ENCODE data around the gene KRTAP12-4.
A peak's percentile ranks its signal among the peaks of the same experiment; 100 is the strongest.
"Not testable (repeated sequence)": the region's sequence is repeated elsewhere in the genome, so short reads cannot be mapped to it uniquely, and the experiment has no call there.

Gene KRTAP12-4

GRCh38 chr21:44695184-44695583 lies 40.7 kb upstream of the KRTAP12-4 start:
- peaks cover 18% of the 10 kb centered on the region for H3K27me3 Mint-ChIP-seq
- peaks cover 4% of the 10 kb centered on the region for H3K36me3 Mint-ChIP-seq
- no peak overlapping the region for H3K27ac Mint-ChIP-seq
- H3K9me3 Mint-ChIP-seq = peaks cover 18% of the 10 kb centered on the region
- H3K4me1 Mint-ChIP-seq = peaks cover 35% of the 10 kb centered on the region
- no peak overlapping the region for H3K4me3 Mint-ChIP-seq

DNA sequence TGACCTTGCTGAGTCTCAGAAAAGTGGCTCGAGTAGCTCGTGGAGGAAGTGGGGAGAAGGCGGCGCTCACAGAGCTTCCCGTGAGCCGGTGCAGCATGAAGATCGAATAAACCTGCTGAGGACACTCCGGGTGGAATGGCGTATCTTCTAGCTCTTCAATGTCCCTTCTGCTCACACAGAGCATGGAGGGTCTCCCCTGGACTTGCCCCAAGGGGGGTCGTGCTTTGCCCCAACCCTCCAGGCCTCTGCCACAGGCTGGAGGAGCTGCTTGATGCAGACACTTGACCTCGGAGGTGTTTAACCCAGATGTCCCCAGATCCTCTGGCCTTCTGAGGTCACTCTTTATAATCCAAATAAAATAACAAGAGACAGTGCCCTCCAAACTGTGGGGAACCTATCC lies 40.3 kb upstream of the KRTAP12-4 start:
- Mint-ChIP-seq H3K36me3 (peaks cover 4% of the 10 kb centered on the region), H3K27me3 (peaks cover 16% of the 10 kb centered on the region), H3K27ac (no peak overlapping the region), H3K9me3 (peaks cover 18% of the 10 kb centered on the region), H3K4me3 (no peak overlapping the region), H3K4me1 (peaks cover 35% of the 10 kb centered on the region)

DNA sequence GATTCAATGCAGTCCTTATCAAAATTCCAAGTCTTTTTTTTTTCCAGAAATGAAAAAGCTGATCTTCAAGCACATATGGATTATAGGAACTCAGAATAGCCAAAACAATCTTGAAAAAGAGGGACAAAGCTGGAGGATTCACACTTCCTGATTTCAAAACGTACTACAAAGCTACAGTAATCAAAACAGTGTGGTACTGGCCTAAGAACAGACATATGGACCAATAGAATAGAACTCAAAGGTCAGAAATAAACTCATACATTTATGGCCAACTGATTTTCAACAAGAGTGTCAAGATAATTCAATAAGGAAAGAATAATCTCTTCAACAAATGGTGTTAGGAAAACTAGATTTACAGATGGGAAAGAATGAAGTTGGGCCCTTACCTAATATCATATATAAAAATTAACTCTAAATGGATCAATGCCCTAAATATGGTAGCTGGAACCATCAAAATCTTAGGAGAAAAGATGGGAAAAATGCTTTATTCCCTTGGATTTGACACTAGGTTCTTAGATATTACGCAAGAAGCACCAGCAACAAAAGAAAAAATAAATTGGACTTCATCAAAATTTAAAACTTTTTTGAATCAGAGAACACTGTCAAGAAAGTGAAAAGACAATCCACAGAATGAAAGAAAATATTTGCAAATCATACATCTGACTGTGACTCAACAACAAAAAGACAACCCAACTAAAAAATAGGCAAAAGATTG lies 38.5 kb upstream of the KRTAP12-4 start:
- no peak overlapping the region for H3K4me3 Mint-ChIP-seq
- H3K27me3 Mint-ChIP-seq = peaks cover 8% of the 10 kb centered on the region
- H3K9me3 Mint-ChIP-seq = peaks cover 18% of the 10 kb centered on the region
- peaks cover 4% of the 10 kb centered on the region for H3K36me3 Mint-ChIP-seq
- H3K27ac Mint-ChIP-seq = no peak overlapping the region
- H3K4me1 Mint-ChIP-seq = peaks cover 31% of the 10 kb centered on the region

DNA sequence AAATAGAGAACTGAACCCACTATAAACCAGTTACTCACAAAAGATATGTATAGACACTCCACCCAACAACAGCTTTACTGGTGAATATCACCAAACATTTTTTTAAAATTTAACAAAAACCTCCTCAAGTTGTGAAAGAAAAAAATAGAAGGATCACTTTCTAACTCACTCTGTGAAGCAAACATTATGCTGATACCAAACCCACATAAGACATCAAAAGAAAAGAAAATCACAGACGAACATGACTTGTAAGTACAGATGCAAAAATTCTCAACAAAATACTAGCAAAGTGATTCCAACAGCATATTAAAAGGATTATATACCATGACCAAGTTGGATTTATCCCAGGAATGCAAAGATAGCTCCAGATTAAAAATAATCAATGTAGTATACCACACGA lies 37.2 kb upstream of the KRTAP12-4 start:
- Mint-ChIP-seq H3K4me1 (peaks cover 26% of the 10 kb centered on the region), H3K9me3 (peaks cover 18% of the 10 kb centered on the region), H3K36me3 (peaks cover 4% of the 10 kb centered on the region), H3K4me3 (no peak overlapping the region), H3K27me3 (peaks cover 2% of the 10 kb centered on the region), H3K27ac (no peak overlapping the region)

DNA sequence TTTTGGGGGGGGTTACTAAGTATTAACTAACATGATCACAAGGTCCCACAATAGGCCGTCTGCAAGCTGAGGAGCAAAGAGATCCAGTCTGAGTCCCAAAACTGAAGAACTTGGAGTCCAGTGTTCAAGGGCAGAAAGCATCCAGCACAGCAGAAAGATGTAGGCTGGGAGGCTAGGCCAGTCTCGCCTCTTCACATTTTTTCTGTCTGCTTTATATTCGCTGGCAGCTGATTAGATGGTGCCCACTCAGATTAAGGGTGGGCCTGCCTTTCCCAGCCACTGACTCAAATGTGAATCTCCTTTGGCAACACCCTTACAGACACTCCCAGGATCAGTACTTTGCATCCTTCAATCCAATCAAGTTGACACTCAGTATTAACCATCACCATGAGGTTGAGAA lies 35.3 kb upstream of the KRTAP12-4 start:
- not testable (repeated sequence) for H3K36me3 Mint-ChIP-seq, H3K27me3 Mint-ChIP-seq, H3K27ac Mint-ChIP-seq, H3K4me3 Mint-ChIP-seq
- Mint-ChIP-seq H3K4me1 (peaks cover 30% of the 10 kb centered on the region), H3K9me3 (peaks cover 18% of the 10 kb centered on the region)

DNA sequence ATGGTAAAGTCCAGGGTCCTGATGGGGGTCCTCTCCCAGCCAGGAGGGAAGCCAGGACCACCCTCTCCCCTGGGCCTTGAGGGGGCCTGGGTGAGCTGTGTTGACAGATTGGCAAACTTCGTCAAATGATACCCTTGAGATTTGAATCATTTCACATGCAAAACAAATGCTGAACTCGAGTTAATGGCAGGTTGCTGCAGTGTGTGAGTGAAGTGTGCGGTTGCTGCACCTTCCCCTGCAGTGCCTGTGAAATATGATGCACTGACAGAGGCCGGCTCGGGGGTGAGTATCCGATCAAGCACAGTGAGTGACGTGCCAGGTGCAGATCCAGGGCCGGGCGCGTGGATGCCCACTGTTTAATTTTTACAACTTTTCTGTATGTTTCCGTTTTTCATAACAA lies 33.2 kb upstream of the KRTAP12-4 start:
- H3K36me3 Mint-ChIP-seq = peaks cover 5% of the 10 kb centered on the region
- peaks cover 4% of the 10 kb centered on the region for H3K27me3 Mint-ChIP-seq
- peaks cover 25% of the 10 kb centered on the region for H3K4me1 Mint-ChIP-seq
- H3K9me3 Mint-ChIP-seq = peaks cover 4% of the 10 kb centered on the region
- no peak overlapping the region for H3K4me3 Mint-ChIP-seq
- H3K27ac Mint-ChIP-seq = peak overlapping the region; percentile 65

DNA sequence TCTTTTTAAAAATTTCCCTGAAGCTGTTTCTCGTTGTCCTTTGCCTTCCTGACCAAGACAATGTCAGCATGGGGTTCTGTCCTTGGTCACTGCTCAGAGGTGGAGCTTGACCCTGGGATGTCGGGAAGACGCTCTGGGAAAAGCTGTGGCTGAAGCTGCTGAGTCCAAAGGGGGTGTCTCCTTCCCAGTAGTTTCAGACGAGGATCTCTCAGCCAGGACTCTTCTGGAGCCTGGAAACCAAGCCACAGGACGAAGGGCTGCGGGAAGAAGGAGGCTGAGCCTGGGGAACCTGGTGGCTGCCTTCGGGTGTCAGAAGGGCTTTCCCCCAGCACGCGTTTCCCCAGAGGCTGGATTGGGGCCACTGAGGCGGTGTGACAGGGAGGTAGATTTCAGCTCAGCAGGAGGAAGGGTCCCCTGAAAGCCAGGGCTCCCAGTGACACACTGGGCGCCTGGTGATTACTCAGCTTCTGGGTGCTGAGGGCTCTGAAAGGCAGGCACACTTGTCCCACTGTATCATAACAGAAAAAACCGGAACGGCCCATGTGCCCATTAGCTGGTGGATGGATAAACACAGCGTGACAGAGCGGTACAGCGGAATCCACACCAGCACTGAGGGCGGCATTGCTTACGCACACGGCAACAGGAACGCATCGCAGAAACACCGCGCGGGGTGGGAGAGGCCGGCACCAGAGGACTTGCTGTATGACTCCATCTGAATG lies 32.5 kb upstream of the KRTAP12-4 start:
- Mint-ChIP-seq H3K27me3 (peaks cover 4% of the 10 kb centered on the region), H3K4me3 (no peak overlapping the region), H3K4me1 (peaks cover 22% of the 10 kb centered on the region), H3K9me3 (no peaks in the 10 kb centered on the region), H3K27ac (no peak overlapping the region), H3K36me3 (peaks cover 3% of the 10 kb centered on the region)

GRCh38 chr21:44686000-44686781 lies 31.7 kb upstream of the KRTAP12-4 start:
- Mint-ChIP-seq H3K4me1 (peaks cover 14% of the 10 kb centered on the region), H3K36me3 (peaks cover 3% of the 10 kb centered on the region), H3K9me3 (no peaks in the 10 kb centered on the region), H3K27ac (no peak overlapping the region), H3K27me3 (peaks cover 4% of the 10 kb centered on the region), H3K4me3 (no peak overlapping the region)

DNA sequence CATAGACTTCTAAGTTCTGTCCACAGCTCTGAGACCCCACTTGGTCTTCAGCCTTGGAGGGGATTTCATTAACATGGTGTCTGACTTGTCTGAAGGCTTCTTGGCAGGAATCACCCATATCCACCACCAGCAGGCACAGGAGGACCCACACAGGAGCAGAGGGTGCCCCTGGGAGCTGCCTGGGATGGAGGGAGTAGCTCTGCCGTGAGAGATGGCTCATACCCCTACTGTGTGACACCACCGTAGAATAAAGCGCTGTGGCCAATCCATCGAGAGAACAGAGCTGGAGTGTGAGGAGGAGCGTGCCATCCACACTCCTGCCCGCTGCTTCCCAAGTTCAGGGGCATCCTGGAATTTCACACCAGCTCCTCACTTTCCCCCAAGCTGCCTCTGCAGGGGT lies 30.6 kb upstream of the KRTAP12-4 start:
- H3K4me3 Mint-ChIP-seq, H3K36me3 Mint-ChIP-seq, H3K27me3 Mint-ChIP-seq, H3K27ac Mint-ChIP-seq, H3K9me3 Mint-ChIP-seq: not testable (repeated sequence)
- H3K4me1 Mint-ChIP-seq = peaks cover 11% of the 10 kb centered on the region

- Mint-ChIP-seq H3K36me3 (peaks cover 3% of the 10 kb centered on the region), H3K4me1 (peaks cover 11% of the 10 kb centered on the region), H3K4me3 (no peak overlapping the region), H3K27ac (no peak overlapping the region), H3K27me3 (peaks cover 4% of the 10 kb centered on the region), H3K9me3 (no peaks in the 10 kb centered on the region)
Measured at GRCh38 chr21:44684483-44684882, 30.0 kb upstream of the KRTAP12-4 start.

DNA sequence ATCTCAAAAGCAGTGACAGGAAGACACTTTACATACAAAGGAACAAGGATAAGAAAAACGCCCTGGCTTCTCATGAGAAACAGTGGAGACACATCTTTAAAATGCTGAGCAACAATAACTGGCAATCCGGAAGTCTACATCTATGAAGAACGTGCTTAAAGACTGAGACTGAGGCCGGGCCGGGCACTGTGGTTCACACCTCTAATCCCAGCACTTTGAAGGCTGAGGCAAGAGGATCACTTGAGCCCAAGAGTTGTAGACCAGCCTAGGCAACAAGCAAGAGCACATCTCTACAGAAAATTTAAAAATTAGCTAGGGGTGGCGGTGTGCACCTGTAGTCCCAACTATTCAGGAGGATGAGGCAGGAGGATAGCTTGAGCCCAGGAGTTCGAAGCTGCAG lies 29.6 kb upstream of the KRTAP12-4 start:
- no peak overlapping the region for H3K27ac Mint-ChIP-seq
- H3K4me3 Mint-ChIP-seq = no peak overlapping the region
- H3K27me3 Mint-ChIP-seq = peaks cover 4% of the 10 kb centered on the region
- H3K9me3 Mint-ChIP-seq = no peaks in the 10 kb centered on the region
- peaks cover 3% of the 10 kb centered on the region for H3K36me3 Mint-ChIP-seq
- peaks cover 11% of the 10 kb centered on the region for H3K4me1 Mint-ChIP-seq

- Mint-ChIP-seq H3K36me3 (peaks cover 3% of the 10 kb centered on the region), H3K9me3 (no peaks in the 10 kb centered on the region), H3K4me1 (peaks cover 11% of the 10 kb centered on the region), H3K4me3 (no peak overlapping the region), H3K27me3 (peaks cover 4% of the 10 kb centered on the region), H3K27ac (no peak overlapping the region)
Measured at GRCh38 chr21:44682580-44683151, 28.2 kb upstream of the KRTAP12-4 start.

- no peak within 1 kb of the TSS for H3K4me3 Mint-ChIP-seq
- no peaks in the 10 kb centered on the region for H3K9me3 Mint-ChIP-seq
- H3K36me3 Mint-ChIP-seq = peaks cover 3% of the 10 kb centered on the region
- H3K27me3 Mint-ChIP-seq = peaks cover 4% of the 10 kb centered on the region
- no peak within 1 kb of the TSS for H3K27ac Mint-ChIP-seq
- H3K4me1 Mint-ChIP-seq = peaks cover 11% of the 10 kb centered on the region
Measured at GRCh38 chr21:44681861-44682579, 27.6 kb upstream of the KRTAP12-4 start, which contains the start of gene KRTAP12-1. KRTAP12-1 (minus strand) TSS chr21:44682163; CDS start chr21:44682123, 40 bp downstream.

- peaks cover 3% of the 10 kb centered on the region for H3K36me3 Mint-ChIP-seq
- H3K27ac Mint-ChIP-seq = no peak overlapping the region
- H3K4me1 Mint-ChIP-seq = peaks cover 7% of the 10 kb centered on the region
- H3K27me3 Mint-ChIP-seq = peaks cover 2% of the 10 kb centered on the region
- no peak overlapping the region for H3K4me3 Mint-ChIP-seq
- H3K9me3 Mint-ChIP-seq = no peaks in the 10 kb centered on the region
Measured at GRCh38 chr21:44681152-44681551, 26.7 kb upstream of the KRTAP12-4 start.

DNA sequence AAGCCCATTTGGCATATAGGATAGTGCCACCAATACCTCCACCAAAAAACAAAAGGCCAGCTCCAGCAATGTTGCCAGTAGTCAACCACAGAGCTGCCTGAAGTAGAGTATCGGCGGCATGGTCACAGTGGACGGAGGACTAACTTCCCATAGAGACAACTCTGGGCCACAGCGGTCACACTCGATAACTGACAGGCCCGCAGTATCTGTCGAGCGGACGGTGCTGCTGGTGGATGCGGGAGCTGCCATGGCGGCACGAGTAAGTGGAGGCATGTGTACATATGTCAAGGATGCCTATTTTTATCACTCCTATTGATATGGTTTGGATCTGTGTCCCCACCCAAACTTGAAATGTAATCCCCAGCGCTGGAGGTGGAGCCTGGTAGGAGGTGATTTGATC lies 23.4 kb upstream of the KRTAP12-4 start:
- Mint-ChIP-seq H3K4me3 (no peak overlapping the region), H3K4me1 (no peaks in the 10 kb centered on the region), H3K36me3 (peaks cover 4% of the 10 kb centered on the region), H3K27ac (no peak overlapping the region), H3K27me3 (no peaks in the 10 kb centered on the region), H3K9me3 (peaks cover 19% of the 10 kb centered on the region)

All from activated naive CD4-positive, alpha-beta T cell treated with anti-CD3 and anti-CD28 coated beads, Interleukin-2, amount 50 U/mL, for 24 hours (primary cell).